IMR-90 (cell line): ENCODE results near the gene ACTN1. TPM values are rescaled to one million over a fixed set of nuclear protein-coding genes. Genes with fewer than 3 reads are reported as not detected.

Experiments
- ATAC-seq: fragments of 200-7000 bp; cut with Tn5 transposase; 2 replicates; pipeline ENCODE4 v1.9.1; 2020; ENCODE audit warnings: low read depth, mild to moderate bottlenecking, moderate library complexity
- BruUV-seq: library from RNA; stranded (reverse); fragments of 400-500 nt; replicated peaks from 2 replicates; lab custom pipeline; 2021; lab: Mats Ljungman, UMichigan
- CTCF ChIA-PET: fragments of 300-600 bp; formaldehyde crosslinking; extraction: SDS; loops from one replicate; lab custom pipeline; 2021; ENCODE audit warnings: antibody characterized with exemption; lab: Yijun Ruan, JAX
- POLR2A ChIA-PET: fragments of 300-600 bp; sonication (Branson Sonifier 250); formaldehyde crosslinking; loops from one replicate; lab custom pipeline; 2022; ENCODE audit warnings: antibody characterized with exemption; ENCODE audit not compliant: unreplicated experiment; lab: Charles Lee
- DNase-seq: peaks from one replicate; pipeline ENCODE4 v3.0.0; 2013
- H2AFZ ChIP-seq: replicated peaks from 2 replicates; pipeline ENCODE3; 2013; ENCODE audit warnings: low read length, mild to moderate bottlenecking; ENCODE audit not compliant: poor library complexity
- H2AK5ac ChIP-seq: 2 replicates; pipeline ENCODE4 v1.6.1; 2013; ENCODE audit warnings: low read depth, low read length, inconsistent platforms
- H2AK9ac ChIP-seq: replicated peaks from 2 replicates; pipeline ENCODE3; 2013; ENCODE audit warnings: mild to moderate bottlenecking, low read depth, low read length, moderate library complexity; ENCODE audit not compliant: poor library complexity
- H2BK120ac ChIP-seq: 2 replicates; pipeline ENCODE4 v1.6.1; 2013; ENCODE audit warnings: low read depth, low read length, inconsistent platforms
- H2BK15ac ChIP-seq: 3 replicates; pipeline ENCODE4 v1.6.1; 2013; ENCODE audit warnings: low read depth, low read length, inconsistent platforms
- H2BK20ac ChIP-seq: 2 replicates; pipeline ENCODE4 v1.6.1; 2013; ENCODE audit warnings: low read depth, mild to moderate bottlenecking, inconsistent platforms, low read length, moderate library complexity
- H2BK5ac ChIP-seq: 2 replicates; pipeline ENCODE4 v1.6.1; 2013; ENCODE audit warnings: mild to moderate bottlenecking, low read depth, low read length, inconsistent platforms; ENCODE audit not compliant: poor library complexity, severe bottlenecking
- H3K14ac ChIP-seq: replicated peaks from 2 replicates; pipeline ENCODE4 v1.6.1; 2013; ENCODE audit warnings: low read depth, low read length, inconsistent platforms
- H3K18ac ChIP-seq: 2 replicates; pipeline ENCODE4 v1.6.1; 2013; ENCODE audit warnings: low read depth, low read length, control low read depth
- H3K23ac ChIP-seq: 2 replicates; pipeline ENCODE4 v1.6.1; 2013; ENCODE audit warnings: low read depth, low read length, inconsistent platforms
- H3K27ac ChIP-seq: 2 replicates; pipeline ENCODE4 v1.5.1; 2013; ENCODE audit warnings: mild to moderate bottlenecking, control low read depth, low read length; ENCODE audit not compliant: insufficient read depth
- H3K27me3 ChIP-seq: 2 replicates; pipeline ENCODE4 v1.6.1; 2013; ENCODE audit warnings: low read length; ENCODE audit not compliant: control insufficient read depth, insufficient read depth
- H3K36me3 ChIP-seq: 2 replicates; pipeline ENCODE4 v1.6.1; 2013; ENCODE audit warnings: low read length, mixed read lengths; ENCODE audit not compliant: control insufficient read depth, insufficient read depth
- H3K4ac ChIP-seq: 2 replicates; pipeline ENCODE4 v1.6.1; 2013; ENCODE audit warnings: low read depth, low read length, inconsistent platforms
- H3K4me1 ChIP-seq: 2 replicates; pipeline ENCODE4 v1.6.1; 2013; ENCODE audit warnings: low read length, mixed read lengths; ENCODE audit not compliant: control insufficient read depth, insufficient read depth
- H3K4me2 ChIP-seq: 2 replicates; pipeline ENCODE4 v1.6.1; 2013; ENCODE audit warnings: low read depth, mild to moderate bottlenecking, control low read depth, low read length, moderate library complexity
- H3K4me3 ChIP-seq: 2 replicates; pipeline ENCODE4 v1.5.1; 2013; ENCODE audit warnings: low read depth, mild to moderate bottlenecking, control low read depth, low read length, moderate library complexity; ENCODE audit not compliant: insufficient read depth
- H3K56ac ChIP-seq: 2 replicates; pipeline ENCODE4 v1.6.1; 2013; ENCODE audit warnings: low read length, inconsistent platforms; ENCODE audit not compliant: insufficient read depth; ENCODE audit errors: extremely low read depth
- H3K79me1 ChIP-seq, 2 experiments: 2 replicates each; pipeline ENCODE4 v1.6.1; 2013; ENCODE audit warnings: low read length in 2 of 2, inconsistent platforms in 1 of 2, low read depth in 1 of 2
- H3K9ac ChIP-seq: 2 replicates; pipeline ENCODE4 v1.6.1; 2013; ENCODE audit warnings: low read depth, low read length, control low read depth
- H3K9me1 ChIP-seq: 2 replicates; pipeline ENCODE4 v1.6.1; 2013; ENCODE audit warnings: low read length, inconsistent platforms; ENCODE audit not compliant: insufficient read depth
- H3K9me3 ChIP-seq: 2 replicates; pipeline ENCODE4 v1.6.1; 2013; ENCODE audit warnings: low read length; ENCODE audit not compliant: control insufficient read depth, insufficient read depth
- H4K20me1 ChIP-seq: 2 replicates; pipeline ENCODE4 v1.6.1; 2013; ENCODE audit warnings: low read length, inconsistent platforms; ENCODE audit not compliant: insufficient read depth
- H4K5ac ChIP-seq: 2 replicates; pipeline ENCODE4 v1.6.1; 2013; ENCODE audit warnings: mild to moderate bottlenecking, low read depth, low read length, control low read depth
- H4K8ac ChIP-seq, 2 experiments: 2 replicates each; pipeline ENCODE4 v1.6.1; 2013; ENCODE audit warnings: low read depth in 2 of 2, low read length in 2 of 2, control low read depth in 1 of 2, inconsistent platforms in 1 of 2
- H4K91ac ChIP-seq: 2 replicates; pipeline ENCODE4 v1.6.1; 2013; ENCODE audit warnings: low read depth, low read length, inconsistent platforms; ENCODE audit not compliant: insufficient read depth
- CEBPB ChIP-seq: IDR thresholded peaks from 2 replicates; pipeline ENCODE4 v1.6.1; 2012; ENCODE audit warnings: low read depth, low read length, improper control_type of control experiment
- CHD1 ChIP-seq: IDR thresholded peaks from 2 replicates; pipeline ENCODE4 v1.6.1; 2012; ENCODE audit warnings: low read depth, low read length, improper control_type of control experiment
- FOS ChIP-seq: fragments of 150-350 bp; IDR thresholded peaks from 2 replicates; pipeline ENCODE4 v1.6.1; 2016; ENCODE audit warnings: low read depth, low read length
- MAFK ChIP-seq: IDR thresholded peaks from 2 replicates; pipeline ENCODE4 v1.6.1; 2012; ENCODE audit warnings: low read depth, low read length, improper control_type of control experiment
- POLR2A ChIP-seq: IDR thresholded peaks from 2 replicates; pipeline ENCODE4 v1.6.1; 2012; ENCODE audit warnings: mild to moderate bottlenecking, low read depth, low read length
- RCOR1 ChIP-seq: IDR thresholded peaks from 2 replicates; pipeline ENCODE4 v1.6.1; 2012; ENCODE audit warnings: mild to moderate bottlenecking, low read length, improper control_type of control experiment; ENCODE audit not compliant: insufficient replicate concordance
- RFX5 ChIP-seq: IDR thresholded peaks from 2 replicates; pipeline ENCODE4 v1.8.0; 2012; ENCODE audit warnings: low read depth, mild to moderate bottlenecking, low read length, moderate library complexity
- SMC3 ChIP-seq: fragments of 150-350 bp; IDR thresholded peaks from 2 replicates; pipeline ENCODE4 v1.6.1; 2016; ENCODE audit warnings: low read depth, mild to moderate bottlenecking, antibody characterized with exemption, low read length, moderate library complexity
- USF2 ChIP-seq: fragments of 150-350 bp; IDR thresholded peaks from 2 replicates; pipeline ENCODE4 v1.6.1; 2017; ENCODE audit warnings: mild to moderate bottlenecking, antibody characterized with exemption, low read length, low read depth
- WGBS, 2 experiments: methylation state at CpG; one replicate each; pipeline versions ENCODE4 v1.1.5 to v1.1.7; 2013; ENCODE audit warnings: missing lambda C conversion rate in 2 of 2; ENCODE audit not compliant: insufficient read length in 1 of 2; ENCODE audit errors: extremely low coverage in 2 of 2; 5-methylcytosine and 5-hydroxymethylcytosine counted together
- dilution Hi-C: fragments of 300-500 bp; cut with HindIII; formaldehyde crosslinking; loops from one replicate; pipeline ENCODE4 v1.14.3; 2018; ENCODE audit warnings: low sequenced_read_pairs; ENCODE audit not compliant: unreplicated experiment
- in situ Hi-C: fragments of 300-500 bp; cut with MboI; formaldehyde crosslinking; loops from 3 replicates; pipeline ENCODE4 v1.14.3; 2019; ENCODE audit warnings: low sequenced_read_pairs, inconsistent platforms, mixed read lengths
- intact Hi-C: fragments of 100-400 bp; cut with micrococcal nuclease; formaldehyde crosslinking; loops from 2 replicates; pipeline ENCODE4 v1.10.0; 2022
- polyA plus RNA-seq, 3 experiments: library from polyadenylated mRNA; depleted of rRNA; stranded (reverse); fragments of >200 nt; gene quantifications; 2 replicates each; pipeline ENCODE4 v1.2.3, GENCODE V29; 2012; ENCODE audit warnings: low replicate concordance in 1 of 3
- total RNA-seq: library from RNA; depleted of rRNA; stranded (reverse); fragments of >200 nt; gene quantifications from 2 replicates; pipeline ENCODE4 v1.2.3, GENCODE V29; 2012
- TF ChIP-seq, protein P1 (sequence below): fragments of 150-350 bp; IDR thresholded peaks from 2 replicates; pipeline ENCODE4 v1.6.1; 2016; ENCODE audit warnings: low read depth, mild to moderate bottlenecking, low read length, moderate library complexity, borderline replicate concordance
- TF ChIP-seq, protein P2 (sequence below): conservative IDR thresholded peaks from 2 replicates; pipeline ENCODE4 v1.5.1; 2012; ENCODE audit warnings: mild to moderate bottlenecking, low read depth, low read length, improper control_type of control experiment

ACTN1 gene
- total and polyA plus RNA-seq, 2 of the 4 experiments (the other 2 are of a cell fraction) = 684 to 766 TPM

GRCh38 chr14:68946489-68946822 is 32.6 kb downstream of the ACTN1 start:
- H3K79me1 ChIP-seq = peaks cover 0 to 61% of the 10 kb centered on the region in 2 experiments; a peak in 2 of 4 replicates
- H3K9me3 ChIP-seq = no peaks in the 10 kb centered on the region
- H2BK20ac ChIP-seq = no peak overlapping the region
- peak overlapping the region; percentile 58 for H3K23ac ChIP-seq
- no peak overlapping the region for H3K4me2 ChIP-seq
- H3K9me1 ChIP-seq = peaks cover 58% of the 10 kb centered on the region
- DNase-seq = no peak
- dilution Hi-C loops = no loop called here
- H3K9ac ChIP-seq = no peak overlapping the region
- POLR2A ChIA-PET = no interaction called here
- TF ChIP-seq USF2 (no peak), RFX5 (no peak), CHD1 (no peak), POLR2A (no peak), RCOR1 (no peak), MAFK (no peak), SMC3 (no peak), FOS (no peak), CEBPB (no peak)
- TF ChIP-seq, protein P1, sequence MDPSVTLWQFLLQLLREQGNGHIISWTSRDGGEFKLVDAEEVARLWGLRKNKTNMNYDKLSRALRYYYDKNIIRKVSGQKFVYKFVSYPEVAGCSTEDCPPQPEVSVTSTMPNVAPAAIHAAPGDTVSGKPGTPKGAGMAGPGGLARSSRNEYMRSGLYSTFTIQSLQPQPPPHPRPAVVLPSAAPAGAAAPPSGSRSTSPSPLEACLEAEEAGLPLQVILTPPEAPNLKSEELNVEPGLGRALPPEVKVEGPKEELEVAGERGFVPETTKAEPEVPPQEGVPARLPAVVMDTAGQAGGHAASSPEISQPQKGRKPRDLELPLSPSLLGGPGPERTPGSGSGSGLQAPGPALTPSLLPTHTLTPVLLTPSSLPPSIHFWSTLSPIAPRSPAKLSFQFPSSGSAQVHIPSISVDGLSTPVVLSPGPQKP = no peak
- TF ChIP-seq, protein P2, sequence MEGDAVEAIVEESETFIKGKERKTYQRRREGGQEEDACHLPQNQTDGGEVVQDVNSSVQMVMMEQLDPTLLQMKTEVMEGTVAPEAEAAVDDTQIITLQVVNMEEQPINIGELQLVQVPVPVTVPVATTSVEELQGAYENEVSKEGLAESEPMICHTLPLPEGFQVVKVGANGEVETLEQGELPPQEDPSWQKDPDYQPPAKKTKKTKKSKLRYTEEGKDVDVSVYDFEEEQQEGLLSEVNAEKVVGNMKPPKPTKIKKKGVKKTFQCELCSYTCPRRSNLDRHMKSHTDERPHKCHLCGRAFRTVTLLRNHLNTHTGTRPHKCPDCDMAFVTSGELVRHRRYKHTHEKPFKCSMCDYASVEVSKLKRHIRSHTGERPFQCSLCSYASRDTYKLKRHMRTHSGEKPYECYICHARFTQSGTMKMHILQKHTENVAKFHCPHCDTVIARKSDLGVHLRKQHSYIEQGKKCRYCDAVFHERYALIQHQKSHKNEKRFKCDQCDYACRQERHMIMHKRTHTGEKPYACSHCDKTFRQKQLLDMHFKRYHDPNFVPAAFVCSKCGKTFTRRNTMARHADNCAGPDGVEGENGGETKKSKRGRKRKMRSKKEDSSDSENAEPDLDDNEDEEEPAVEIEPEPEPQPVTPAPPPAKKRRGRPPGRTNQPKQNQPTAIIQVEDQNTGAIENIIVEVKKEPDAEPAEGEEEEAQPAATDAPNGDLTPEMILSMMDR = no peak
- H4K8ac ChIP-seq = no peak overlapping the region
- no peak overlapping the region for H4K5ac ChIP-seq
- H2AK9ac ChIP-seq = no peak overlapping the region
- H3K14ac ChIP-seq = no peak overlapping the region
- no peak overlapping the region for H3K18ac ChIP-seq
- peaks cover 73% of the 10 kb centered on the region for H3K4me1 ChIP-seq
- peaks cover 100% of the 10 kb centered on the region for H4K20me1 ChIP-seq
- no CpG with 5 or more reads among the region's 4 CpGs for WGBS, 2 experiments
- no peak overlapping the region for H3K4me3 ChIP-seq
- peak overlapping the region; percentile 11; the same call in 1 of the 2 replicates for H3K27ac ChIP-seq
- no peak overlapping the region for H2AK5ac ChIP-seq
- H2BK120ac ChIP-seq = no peak overlapping the region
- no peak overlapping the region for H2AFZ ChIP-seq
- CTCF ChIA-PET = no interaction called here
- H3K36me3 ChIP-seq = peaks cover 26% of the 10 kb centered on the region
- H2BK5ac ChIP-seq = peak overlapping the region; percentile 33
- ATAC-seq = no peak
- no peak overlapping the region for H2BK15ac ChIP-seq
- intact Hi-C loops = no loop called here
- no peak overlapping the region for H3K56ac ChIP-seq
- H4K91ac ChIP-seq = no peak overlapping the region
- no peak overlapping the region for H3K4ac ChIP-seq
- in situ Hi-C loops = no loop called here
- H3K27me3 ChIP-seq = no peaks in the 10 kb centered on the region
- BruUV-seq = no TSS peak
